Erythroblast (primary cell): Measurements from ENCODE around the gene SSC4D.

Source experiments
- GATA1 ChIP-seq: IDR thresholded peaks from 2 replicates; pipeline ENCODE4 v1.6.1; 2011; ENCODE audit warnings: low read depth, mild to moderate bottlenecking, control low read depth, low read length, moderate library complexity
- POLR2A ChIP-seq: IDR thresholded peaks from 2 replicates; pipeline ENCODE4 v1.6.1; 2011; ENCODE audit warnings: mild to moderate bottlenecking, low read length

- TF ChIP-seq GATA1 = no peak
- no peak for TF ChIP-seq POLR2A
These were observed 2.1 kb upstream of the SSC4D start for GRCh38 chr7:76411626-76412025.
